Mucosa of stomach (tissue), 1 donor: ENCODE results near the gene ZDHHC12.
A peak's percentile ranks its signal among the peaks of the same experiment; 100 is the strongest.

Experiments
- H3K27me3 ChIP-seq: one replicate; pipeline ENCODE4 v1.7.0; 2013; ENCODE audit warnings: mild to moderate bottlenecking, low read length; ENCODE audit not compliant: control insufficient read depth, insufficient read depth
- H3K36me3 ChIP-seq: one replicate; pipeline ENCODE4 v1.7.0; 2013; ENCODE audit warnings: low read length; ENCODE audit not compliant: control insufficient read depth, insufficient read depth
- H3K4me1 ChIP-seq: one replicate; pipeline ENCODE4 v1.7.0; 2013; ENCODE audit warnings: mild to moderate bottlenecking, low read length; ENCODE audit not compliant: control insufficient read depth, insufficient read depth
- H3K4me3 ChIP-seq: one replicate; pipeline ENCODE4 v1.7.0; 2013; ENCODE audit warnings: low read length
- H3K9ac ChIP-seq: one replicate; pipeline ENCODE4 v1.7.0; 2013; ENCODE audit warnings: mild to moderate bottlenecking, low read length, moderate library complexity
- H3K9me3 ChIP-seq: one replicate; pipeline ENCODE4 v1.7.0; 2013; ENCODE audit warnings: mild to moderate bottlenecking, low read length, moderate library complexity; ENCODE audit not compliant: control insufficient read depth
- donor health status: Pancreatic carcinoma.

Gene ZDHHC12

DNA sequence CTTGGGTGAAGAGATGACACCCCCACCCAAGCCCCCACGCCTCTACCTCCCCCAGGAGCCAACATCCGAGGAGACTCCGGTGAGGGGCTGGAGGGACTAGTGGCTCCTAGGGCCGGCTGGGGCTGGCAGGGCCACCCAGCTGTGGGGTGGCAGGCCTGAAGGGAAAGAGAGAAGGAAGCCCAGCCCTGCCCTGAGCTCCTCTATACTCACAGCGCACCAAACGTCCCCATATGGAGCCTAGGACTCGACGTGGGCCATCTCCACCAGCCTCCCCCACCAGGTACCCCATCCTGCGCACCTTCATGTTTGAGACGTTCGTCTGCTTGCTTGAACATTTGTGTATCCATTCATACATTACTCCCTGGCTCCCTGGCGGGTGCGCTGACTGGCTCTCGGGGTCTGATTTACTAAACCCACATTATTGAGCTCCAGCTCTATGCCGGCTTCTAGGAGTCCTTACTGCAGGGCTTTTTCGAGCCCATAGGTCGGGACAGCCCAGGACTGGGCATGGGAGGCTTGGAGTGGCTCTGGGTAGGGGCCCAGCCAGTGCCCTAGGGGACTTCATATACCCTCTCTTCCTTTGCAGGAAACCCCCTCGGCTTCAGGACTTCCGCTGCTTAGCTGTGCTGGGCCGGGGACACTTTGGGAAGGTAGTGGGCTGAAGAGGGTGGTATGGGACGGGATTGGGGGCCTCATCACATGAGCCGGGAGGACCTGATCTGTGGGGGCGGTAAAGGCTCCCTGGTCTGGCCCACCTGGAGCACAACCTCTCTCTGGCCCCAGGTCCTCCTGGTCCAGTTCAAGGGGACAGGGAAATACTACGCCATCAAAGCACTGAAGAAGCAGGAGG, 9.1 kb downstream of the ZDHHC12 start:
- peaks cover 21% of the 10 kb centered on the region for H3K4me1 ChIP-seq
- no peak overlapping the region for H3K4me3 ChIP-seq
- H3K9ac ChIP-seq, result no peak overlapping the region
- H3K27me3 ChIP-seq, result no peaks in the 10 kb centered on the region
- no peaks in the 10 kb centered on the region for H3K9me3 ChIP-seq
- no peaks in the 10 kb centered on the region for H3K36me3 ChIP-seq

- no peak overlapping the region for H3K4me3 ChIP-seq
- H3K36me3 ChIP-seq, result no peaks in the 10 kb centered on the region
- no peaks in the 10 kb centered on the region for H3K27me3 ChIP-seq
- no peaks in the 10 kb centered on the region for H3K9me3 ChIP-seq
- H3K4me1 ChIP-seq, result peaks cover 14% of the 10 kb centered on the region
- no peak overlapping the region for H3K9ac ChIP-seq
Observed at GRCh38 chr9:128713941-128714573, 9.9 kb downstream of the ZDHHC12 start.

DNA sequence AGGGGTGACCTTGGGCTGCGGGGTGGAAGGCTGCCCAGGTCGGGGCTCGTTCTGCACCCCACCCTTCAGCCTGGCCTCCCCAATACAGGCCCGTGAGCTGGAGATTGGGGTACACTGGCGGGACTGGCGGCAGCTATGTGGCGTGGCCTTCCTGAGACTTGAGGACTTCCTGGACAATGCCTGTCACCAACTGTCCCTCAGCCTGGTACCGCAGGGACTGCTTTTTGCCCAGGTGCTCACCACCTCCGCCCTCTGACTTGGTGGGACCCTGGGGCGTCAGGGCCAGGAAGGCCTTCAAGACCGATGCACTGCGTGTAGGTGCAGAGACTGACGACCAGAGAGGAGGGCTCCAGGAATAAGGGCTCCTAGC, 10.5 kb downstream of the ZDHHC12 start:
- H3K9me3 ChIP-seq, result no peaks in the 10 kb centered on the region
- H3K27me3 ChIP-seq, result no peaks in the 10 kb centered on the region
- no peaks in the 10 kb centered on the region for H3K36me3 ChIP-seq
- peaks cover 8% of the 10 kb centered on the region for H3K4me1 ChIP-seq
- H3K9ac ChIP-seq, result no peak overlapping the region
- no peak overlapping the region for H3K4me3 ChIP-seq

DNA sequence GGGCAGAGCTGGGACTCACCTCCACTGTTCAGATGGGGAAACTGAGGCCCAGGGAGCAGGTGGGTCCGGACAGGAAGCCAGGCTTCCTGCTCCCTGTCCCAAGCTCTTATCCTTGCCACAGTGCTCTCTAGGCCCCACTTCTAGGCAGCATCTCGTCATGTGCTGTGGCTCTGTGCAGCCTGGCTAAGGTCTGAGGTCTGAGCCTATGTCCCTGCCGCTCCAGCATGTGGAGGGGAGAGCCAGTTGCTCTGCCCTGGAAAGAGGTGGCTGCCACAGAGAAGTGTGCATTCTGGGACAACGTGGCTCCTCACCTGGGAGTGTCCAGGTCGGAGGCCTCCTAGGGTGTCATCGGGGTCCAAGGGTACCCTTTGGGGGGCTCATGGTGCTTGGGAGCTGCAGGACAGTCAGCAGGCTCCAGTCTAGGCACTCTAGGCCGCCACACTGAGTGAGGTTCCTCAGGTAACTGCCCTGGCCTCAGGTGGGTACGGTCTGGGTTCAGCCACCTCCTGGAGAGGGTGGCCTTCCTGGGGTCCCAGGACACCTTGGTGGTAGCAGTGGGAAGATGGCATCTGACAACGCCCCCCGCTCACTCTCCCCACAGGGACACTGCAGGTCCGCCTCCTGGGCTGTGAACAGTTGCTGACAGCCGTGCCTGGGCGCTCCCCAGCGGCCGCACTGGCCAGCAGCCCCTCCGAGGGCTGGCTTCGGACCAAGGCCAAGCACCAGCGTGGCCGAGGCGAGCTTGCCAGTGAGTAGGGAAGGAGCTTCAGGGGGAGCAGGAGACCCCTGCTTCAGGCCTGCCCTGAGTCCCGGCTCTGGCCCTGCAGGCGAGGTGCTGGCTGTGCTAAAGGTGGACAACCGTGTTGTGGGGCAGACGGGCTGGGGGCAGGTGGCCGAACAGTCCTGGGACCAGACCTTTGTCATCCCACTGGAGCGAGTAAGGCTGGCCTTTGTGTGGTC, 11.2 kb downstream of the ZDHHC12 start:
- H3K27me3 ChIP-seq, result no peaks in the 10 kb centered on the region
- H3K4me1 ChIP-seq, result peaks cover 7% of the 10 kb centered on the region
- H3K9ac ChIP-seq, result no peak overlapping the region
- H3K36me3 ChIP-seq, result no peaks in the 10 kb centered on the region
- H3K4me3 ChIP-seq, result no peak overlapping the region
- no peaks in the 10 kb centered on the region for H3K9me3 ChIP-seq

GRCh38 chr9:128707446-128707845, 16.5 kb downstream of the ZDHHC12 start:
- no peaks in the 10 kb centered on the region for H3K27me3 ChIP-seq
- H3K4me1 ChIP-seq, result peaks cover 11% of the 10 kb centered on the region
- no peaks in the 10 kb centered on the region for H3K36me3 ChIP-seq
- H3K9ac ChIP-seq, result no peak overlapping the region
- no peaks in the 10 kb centered on the region for H3K9me3 ChIP-seq
- no peak overlapping the region for H3K4me3 ChIP-seq

- Histone ChIP-seq H3K4me3 (no peak overlapping the region), H3K4me1 (peaks cover 14% of the 10 kb centered on the region), H3K27me3 (no peaks in the 10 kb centered on the region)
Observed at GRCh38 chr9:128706671-128707381, 17.1 kb downstream of the ZDHHC12 start.

DNA sequence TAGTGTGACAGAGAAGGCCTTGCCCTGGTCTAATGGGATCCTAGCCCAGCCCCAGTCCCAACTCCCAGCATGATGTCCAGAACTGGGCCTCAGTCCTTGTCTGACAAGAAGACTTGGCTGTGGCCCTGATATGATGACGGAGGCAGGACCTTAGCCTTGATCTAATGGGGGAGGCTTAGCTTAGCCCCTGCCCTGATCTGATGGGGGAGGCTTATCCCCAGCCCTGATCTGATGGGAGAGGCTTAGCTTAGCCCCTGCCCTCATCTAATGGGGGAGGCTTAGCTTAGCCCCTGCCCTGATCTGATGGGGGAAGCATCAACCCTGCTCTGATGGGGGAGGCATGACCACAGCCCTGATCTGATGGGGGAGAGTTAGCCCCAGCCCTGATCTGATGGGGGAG, 17.9 kb downstream of the ZDHHC12 start:
- no peaks in the 10 kb centered on the region for H3K9me3 ChIP-seq
- H3K27me3 ChIP-seq, result no peaks in the 10 kb centered on the region
- H3K9ac ChIP-seq, result no peak overlapping the region
- H3K36me3 ChIP-seq, result no peaks in the 10 kb centered on the region
- H3K4me1 ChIP-seq, result peaks cover 14% of the 10 kb centered on the region
- no peak overlapping the region for H3K4me3 ChIP-seq

More at GRCh38 chr9:128706671-128707381, 17.1 kb downstream of the ZDHHC12 start:
- Histone ChIP-seq H3K9ac (no peak overlapping the region), H3K36me3 (no peaks in the 10 kb centered on the region), H3K9me3 (no peaks in the 10 kb centered on the region)

DNA sequence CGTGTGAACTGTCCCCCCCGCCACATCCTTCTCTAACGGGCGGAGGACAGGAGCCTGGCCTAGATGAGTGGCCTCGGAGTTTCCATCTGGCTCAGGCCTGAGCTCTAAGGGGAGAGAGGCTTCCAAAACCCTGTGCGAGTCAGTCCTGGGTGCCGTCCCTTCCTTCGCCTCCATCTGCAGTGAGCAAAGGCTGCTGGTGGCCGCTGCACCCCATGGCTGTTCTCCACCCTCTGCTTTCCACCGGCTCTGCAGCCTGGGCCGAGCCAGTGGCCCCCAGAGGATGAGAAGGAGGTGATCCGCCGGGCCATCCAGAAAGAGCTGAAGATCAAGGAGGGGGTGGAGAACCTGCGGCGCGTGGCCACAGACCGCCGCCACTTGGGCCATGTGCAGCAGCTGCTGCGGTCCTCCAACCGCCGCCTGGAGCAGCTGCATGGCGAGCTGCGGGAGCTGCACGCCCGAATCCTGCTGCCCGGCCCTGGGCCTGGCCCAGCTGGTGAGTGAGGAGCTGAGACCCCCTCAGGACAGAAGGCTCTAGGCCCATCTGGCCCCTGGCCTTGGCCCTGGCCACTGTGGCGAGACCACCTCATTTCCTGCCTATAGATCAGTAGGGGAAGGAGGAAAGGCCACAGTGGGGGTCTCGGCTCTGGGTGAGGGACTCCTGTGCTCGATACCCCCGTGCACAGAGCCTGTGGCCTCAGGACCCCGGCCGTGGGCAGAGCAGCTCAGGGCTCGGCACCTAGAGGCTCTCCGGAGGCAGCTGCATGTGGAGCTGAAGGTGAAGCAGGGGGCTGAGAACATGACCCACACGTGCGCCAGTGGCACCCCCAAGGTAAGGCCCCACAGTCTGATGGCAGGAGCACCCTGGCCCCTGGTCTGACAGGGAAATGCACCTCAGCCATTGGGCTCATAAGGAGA, 18.6 kb downstream of the ZDHHC12 start:
- H3K27me3 ChIP-seq, result no peaks in the 10 kb centered on the region
- no peak overlapping the region for H3K9ac ChIP-seq
- H3K4me1 ChIP-seq, result peaks cover 14% of the 10 kb centered on the region
- no peaks in the 10 kb centered on the region for H3K36me3 ChIP-seq
- H3K9me3 ChIP-seq, result no peaks in the 10 kb centered on the region
- H3K4me3 ChIP-seq, result no peak overlapping the region

DNA sequence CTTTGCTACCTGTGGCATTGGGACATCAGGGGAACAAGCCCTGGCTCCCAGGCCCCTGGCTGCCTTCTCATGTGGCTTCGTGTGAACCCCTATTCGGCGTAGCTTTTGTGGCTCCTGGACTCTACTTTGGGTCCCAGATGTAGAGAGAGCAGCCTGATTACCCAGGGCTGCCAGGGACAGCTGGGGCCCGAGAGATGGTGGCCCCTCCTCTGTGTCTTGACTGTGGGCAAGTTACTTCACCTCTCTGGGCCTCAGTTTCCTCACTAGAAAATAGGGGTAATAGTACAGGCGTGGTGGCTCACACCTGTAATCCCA, 19.6 kb downstream of the ZDHHC12 start:
- Histone ChIP-seq H3K36me3 (no peaks in the 10 kb centered on the region), H3K9ac (peak overlapping the region; percentile 80), H3K27me3 (no peaks in the 10 kb centered on the region), H3K4me3 (no peak overlapping the region), H3K4me1 (peaks cover 14% of the 10 kb centered on the region), H3K9me3 (no peaks in the 10 kb centered on the region)

GRCh38 chr9:128703616-128704355, 20.1 kb downstream of the ZDHHC12 start:
- no peaks in the 10 kb centered on the region for H3K36me3 ChIP-seq
- H3K27me3 ChIP-seq, result no peaks in the 10 kb centered on the region
- peak overlapping the region; percentile 60 for H3K4me3 ChIP-seq
- peaks cover 14% of the 10 kb centered on the region for H3K4me1 ChIP-seq
- H3K9me3 ChIP-seq, result no peaks in the 10 kb centered on the region
- H3K9ac ChIP-seq, result peak overlapping the region; percentile 80
